Measurements from ENCODE around the gene DNAH17. TPM values are rescaled to one million over a fixed set of nuclear protein-coding genes. Genes with fewer than 3 reads are reported as not detected.

DNAH17 gene
- total RNA-seq, 4 donors from 2014 or later: under 0.01 TPM; not detected in 2

GRCh38 chr17:78446833-78447232 lies 130.4 kb downstream of the DNAH17 start:
- no peak for DNase-seq (ENCODE audit: low spot score in 2 of 2)
- no peaks in the 10 kb centered on the region for H3K4me1 ChIP-seq
- H3K27me3 ChIP-seq: peaks cover 0 to 6% of the 10 kb centered on the region in 2 donors
- H3K9me3 ChIP-seq: no peaks in the 10 kb centered on the region
- WGBS, 2 donors: 89 to 96% methylated on average over 7 of the region's 7 CpGs
- H3K27ac ChIP-seq: no peak overlapping the region
- TF ChIP-seq, protein P1, sequence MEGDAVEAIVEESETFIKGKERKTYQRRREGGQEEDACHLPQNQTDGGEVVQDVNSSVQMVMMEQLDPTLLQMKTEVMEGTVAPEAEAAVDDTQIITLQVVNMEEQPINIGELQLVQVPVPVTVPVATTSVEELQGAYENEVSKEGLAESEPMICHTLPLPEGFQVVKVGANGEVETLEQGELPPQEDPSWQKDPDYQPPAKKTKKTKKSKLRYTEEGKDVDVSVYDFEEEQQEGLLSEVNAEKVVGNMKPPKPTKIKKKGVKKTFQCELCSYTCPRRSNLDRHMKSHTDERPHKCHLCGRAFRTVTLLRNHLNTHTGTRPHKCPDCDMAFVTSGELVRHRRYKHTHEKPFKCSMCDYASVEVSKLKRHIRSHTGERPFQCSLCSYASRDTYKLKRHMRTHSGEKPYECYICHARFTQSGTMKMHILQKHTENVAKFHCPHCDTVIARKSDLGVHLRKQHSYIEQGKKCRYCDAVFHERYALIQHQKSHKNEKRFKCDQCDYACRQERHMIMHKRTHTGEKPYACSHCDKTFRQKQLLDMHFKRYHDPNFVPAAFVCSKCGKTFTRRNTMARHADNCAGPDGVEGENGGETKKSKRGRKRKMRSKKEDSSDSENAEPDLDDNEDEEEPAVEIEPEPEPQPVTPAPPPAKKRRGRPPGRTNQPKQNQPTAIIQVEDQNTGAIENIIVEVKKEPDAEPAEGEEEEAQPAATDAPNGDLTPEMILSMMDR (IDR thresholded peaks at IDR 0.05): no peak
- TF ChIP-seq EP300 (IDR thresholded peaks at IDR 0.05) (no peak), POLR2A (IDR thresholded peaks at IDR 0.05) (no peak)
- H3K4me3 ChIP-seq: no peak overlapping the region
- H3K36me3 ChIP-seq: no peaks in the 10 kb centered on the region

- TF ChIP-seq EP300 (IDR thresholded peaks at IDR 0.05) (no peak), POLR2A (IDR thresholded peaks at IDR 0.05) (no peak)
- TF ChIP-seq, protein P1 (IDR thresholded peaks at IDR 0.05): no peak
- Histone ChIP-seq H3K4me1 (no peaks in the 10 kb centered on the region), H3K27ac (no peak overlapping the region), H3K9me3 (no peaks in the 10 kb centered on the region), H3K36me3 (no peaks in the 10 kb centered on the region), H3K27me3 (peaks cover 0 to 6% of the 10 kb centered on the region in 2 donors), H3K4me3 (no peak overlapping the region)
- 80 to 82% methylated on average over 20 of the region's 20 CpGs for WGBS, 2 donors
- no peak for DNase-seq (ENCODE audit: low spot score in 2 of 2)
These were observed 132.8 kb downstream of the DNAH17 start for GRCh38 chr17:78444392-78444791.

GRCh38 chr17:78442648-78443218 lies 134.5 kb downstream of the DNAH17 start:
- whole genome bisulfite sequencing, 2 donors: 53 to 54% methylated on average over 17 to 19 of the region's 19 CpGs
- Histone ChIP-seq H3K4me3 (no peak overlapping the region), H3K36me3 (no peaks in the 10 kb centered on the region), H3K4me1 (no peaks in the 10 kb centered on the region), H3K27ac (peak overlapping the region in 1 of 4 donors; percentile 24), H3K27me3 (peaks cover 0 to 6% of the 10 kb centered on the region in 2 donors), H3K9me3 (no peaks in the 10 kb centered on the region)
- peak; percentile 44 to 61 for DNase-seq (ENCODE audit: low spot score in 2 of 2)
- TF ChIP-seq, protein P1 (IDR thresholded peaks at IDR 0.05): no peak
- TF ChIP-seq EP300 (IDR thresholded peaks at IDR 0.05) (peak; percentile 82 to 85), POLR2A (IDR thresholded peaks at IDR 0.05) (no peak)

DNA sequence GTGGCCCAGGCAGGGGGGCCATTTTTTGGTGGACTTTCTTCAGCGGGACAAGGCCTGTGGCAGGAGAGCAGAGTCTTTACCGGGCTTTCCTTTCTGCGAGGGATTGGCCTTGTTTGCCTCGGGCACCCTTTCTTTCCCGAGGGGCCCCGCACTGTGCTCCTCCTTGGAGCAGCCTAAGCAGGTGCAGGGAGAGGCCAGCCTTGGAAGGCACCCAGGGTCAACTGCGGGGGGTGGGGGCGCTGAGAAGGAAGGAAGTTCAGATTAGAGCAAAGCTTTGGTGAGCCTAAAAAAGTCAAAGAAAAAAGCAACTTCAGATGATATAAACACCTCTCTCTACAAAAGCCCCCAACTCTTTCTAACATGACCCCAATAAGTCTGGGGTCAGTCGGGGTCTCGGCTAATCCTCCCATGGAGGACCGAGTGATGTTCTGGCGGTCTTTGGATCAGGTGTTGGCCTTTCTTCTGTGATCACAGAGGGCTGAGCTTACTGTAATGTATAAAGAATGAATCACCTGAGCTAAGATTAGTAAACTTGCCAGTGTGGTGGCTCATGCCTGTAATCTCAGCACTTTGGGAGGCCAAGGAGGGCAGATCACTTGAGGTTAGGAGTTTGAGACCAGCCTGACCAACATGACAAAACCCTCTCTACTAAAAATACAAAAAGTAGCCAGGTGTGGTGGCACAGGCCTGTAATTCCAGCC lies 135.8 kb downstream of the DNAH17 start:
- H3K27me3 ChIP-seq: peaks cover 0 to 17% of the 10 kb centered on the region in 2 donors
- no peaks in the 10 kb centered on the region for H3K4me1 ChIP-seq
- H3K4me3 ChIP-seq: no peak overlapping the region
- no peaks in the 10 kb centered on the region for H3K36me3 ChIP-seq
- 66 to 70% methylated on average over 12 of the region's 12 CpGs for WGBS, 2 donors
- no peaks in the 10 kb centered on the region for H3K9me3 ChIP-seq
- H3K27ac ChIP-seq: peak overlapping the region in 1 of 4 donors; percentile 4
- TF ChIP-seq, protein P1 (IDR thresholded peaks at IDR 0.05): no peak
- no peak for TF ChIP-seq POLR2A (IDR thresholded peaks at IDR 0.05)
- no peak for TF ChIP-seq EP300 (IDR thresholded peaks at IDR 0.05)
- DNase-seq (ENCODE audit: low spot score in 2 of 2): no peak

DNA sequence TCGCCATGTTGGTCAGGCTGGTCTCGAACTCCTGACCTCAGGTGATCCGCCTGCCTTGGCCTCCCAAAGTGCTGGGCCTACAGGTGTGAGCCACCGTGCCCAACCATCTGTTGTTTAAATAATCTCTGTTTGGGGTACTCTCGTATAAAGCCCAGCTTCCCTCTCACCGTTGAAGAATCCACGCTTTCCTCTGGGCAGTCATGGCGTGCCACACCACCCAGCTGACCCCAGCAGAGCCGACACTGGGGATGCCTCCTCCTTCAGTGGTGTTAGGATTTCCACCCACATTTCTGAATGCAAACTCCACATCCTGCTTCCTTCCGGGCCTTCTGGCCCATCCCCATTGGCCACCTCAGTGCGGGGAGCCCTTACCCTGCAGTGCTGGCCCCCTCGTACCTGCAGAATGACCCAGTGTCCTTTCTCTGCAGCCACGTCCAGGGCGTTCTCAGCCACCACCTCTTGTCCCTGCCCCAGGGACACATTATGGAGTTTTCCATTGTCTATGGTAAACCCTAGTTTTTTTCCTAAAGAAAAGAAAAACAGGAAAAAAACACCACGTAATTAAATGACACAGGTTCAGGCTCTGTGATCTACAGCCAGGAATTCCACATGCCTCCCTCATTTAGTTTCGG lies 138.4 kb downstream of the DNAH17 start:
- H3K27ac ChIP-seq: no peak overlapping the region
- TF ChIP-seq, protein P1 (IDR thresholded peaks at IDR 0.05): no peak
- TF ChIP-seq EP300 (IDR thresholded peaks at IDR 0.05) (no peak), POLR2A (IDR thresholded peaks at IDR 0.05) (no peak)

More for the DNA sequence above, 138.4 kb downstream of the DNAH17 start:
- Histone ChIP-seq H3K4me1 (no peaks in the 10 kb centered on the region), H3K4me3 (no peak overlapping the region), H3K36me3 (no peaks in the 10 kb centered on the region), H3K27me3 (peaks cover 0 to 19% of the 10 kb centered on the region in 2 donors), H3K9me3 (no peaks in the 10 kb centered on the region)
- WGBS, 2 donors: 81 to 85% methylated on average over 16 of the region's 16 CpGs
- no peak for DNase-seq (ENCODE audit: low spot score in 2 of 2)
